ENCODE results near the gene COL18A1. TPM values are rescaled to one million over a fixed set of nuclear protein-coding genes. Genes with fewer than 3 reads are reported as not detected.

Gene COL18A1
- total and polyA plus RNA-seq, 2 of the 8 experiments (the other 6 are each of a cell fraction or from before 2014, with no cell fraction given) = 145 to 201 TPM

GRCh38 chr21:45531393-45532215, 126.6 kb downstream of the COL18A1 start:
- Histone ChIP-seq H3K27me3 (replicated peaks in 1 of 4; ENCODE audit: control insufficient read depth in 3 of 4, extremely low read depth in 1 of 4, insufficient read depth in 3 of 4, low read length in 3 of 4) (no peaks in the 10 kb centered on the region; a peak in 1 of 7 replicates), H3K27ac (ENCODE audit: low read depth, low read length) (no peak overlapping the region), H2AFZ (ENCODE audit: low read length) (no peak overlapping the region), H2BK12ac (ENCODE audit: low read depth, low read length) (no peak overlapping the region), H3K4me3 (ENCODE audit: extremely low read depth in 1 of 4, insufficient read depth in 2 of 4, low read depth in 3 of 4, low read length in 4 of 4) (no peak overlapping the region), H2BK5ac (ENCODE audit: low read depth, low read length) (no peak overlapping the region), H3K23me2 (ENCODE audit: low read depth, low read length) (peaks cover 10% of the 10 kb centered on the region), H3K79me1 (ENCODE audit: low read depth, low read length) (peaks cover 3% of the 10 kb centered on the region), H4K91ac (replicated peaks; ENCODE audit: insufficient read length, low read length) (no peak overlapping the region), H3K36me3 (ENCODE audit: control insufficient read depth in 2 of 4, insufficient read depth in 4 of 4, low read length in 3 of 4) (peaks cover 7 to 28% (median 13%) of the 10 kb centered on the region in 4 experiments; a peak in 6 of 8 replicates), H4K5ac (ENCODE audit: insufficient read length, low read depth, low read length) (no peak overlapping the region), H3K4ac (replicated peaks; ENCODE audit: insufficient read length, low read depth, low read length) (no peak overlapping the region), H2BK120ac (replicated peaks; ENCODE audit: low read depth, low read length) (no peak overlapping the region), H4K20me1 (replicated peaks in 1 of 2; ENCODE audit: control insufficient read depth in 1 of 2, insufficient read depth in 2 of 2, low read length in 2 of 2) (peaks cover 9 to 27% of the 10 kb centered on the region in 2 experiments), H3K18ac (ENCODE audit: extremely low read depth, low read length) (no peak overlapping the region), H3K4me1 (replicated peaks in 1 of 4; ENCODE audit: control insufficient read depth in 3 of 4, insufficient read depth in 4 of 4, low read length in 3 of 4) (peaks cover 0 to 2% (median 0%) of the 10 kb centered on the region in 4 experiments; a peak in 3 of 7 replicates), H3K14ac (ENCODE audit: insufficient read length) (no peak overlapping the region), H3K9ac (replicated peaks in 1 of 4; ENCODE audit: extremely low read depth in 1 of 4, low read depth in 3 of 4, low read length in 3 of 4) (no peak overlapping the region), H3K56ac (replicated peaks; ENCODE audit: insufficient read length, low read depth, low read length) (no peak overlapping the region), H2BK20ac (ENCODE audit: low read length) (no peak overlapping the region), H3K9me3 (ENCODE audit: insufficient read depth in 2 of 2, low read depth in 1 of 2, low read length in 1 of 2) (no peaks in the 10 kb centered on the region; a peak in 1 of 4 replicates), H3K79me2 (ENCODE audit: control insufficient read depth in 1 of 2, insufficient read depth in 2 of 2, low read length in 2 of 2) (0 out of 4 replicates have a peak, but pooled peaks cover 0 to 2% of the 10 kb centered on the region in 2 experiments), H3K23ac (ENCODE audit: insufficient read length) (no peak overlapping the region), H3K4me2 (ENCODE audit: insufficient read depth in 1 of 2, low read depth in 2 of 2, low read length in 2 of 2) (no peak overlapping the region), H2BK15ac (ENCODE audit: low read length) (no peak overlapping the region), H2AK5ac (ENCODE audit: low read depth, low read length) (no peak overlapping the region), H4K8ac (ENCODE audit: extremely low read depth, insufficient read depth, low read length) (0 out of 2 replicates have a peak overlapping the region, but pooled peaks have one; percentile 68)
- WGBS, 2 experiments (ENCODE audit: extremely low coverage in 1 of 2, insufficient coverage in 1 of 2, insufficient read length in 1 of 2, insufficient replicate concordance in 2 of 2, low coverage in 1 of 2, low lambda C conversion rate in 2 of 2, missing lambda C conversion rate in 1 of 2) = 92% methylated on average over 57 of the region's 76 CpGs; no CpG with 5 or more reads in 1 of the 2 experiments
- DNase-seq (ENCODE audit: low read depth in 1 of 2, low spot score in 2 of 2) (peak in 1 of 2 experiments; percentile 45), FAIRE-seq (no peak)
- ChIA-PET CTCF (ENCODE audit: partially characterized antibody) (interaction anchor here (1.0 to 2.1 kb wide), 7 partner anchors 16 to 433 kb away, joined by 3 to 6 read pairs (median 5); no protein-coding TSS in a partner anchor), POLR2A (ENCODE audit: partially characterized antibody) (interaction anchor here (0.8 to 1.7 kb wide), 5 partner anchors 8 to 28 kb away, joined by 3 to 4 read pairs (median 4); no protein-coding TSS in a partner anchor)
- TF ChIP-seq CTCF (IDR thresholded peaks at IDR 0.05; ENCODE audit: control extremely low read depth in 1 of 3, insufficient read depth in 1 of 3, low read depth in 1 of 3, low read length in 3 of 3) (peak in 1 of 3 experiments; percentile 12; a peak in 2 of 4 replicates), KDM4A (IDR thresholded peaks at IDR 0.05; ENCODE audit: low read depth, low read length, severe bottlenecking) (no peak)

All from H1 (cell line).